ENCODE results near the gene CES5A. TPM values are rescaled to one million over a fixed set of nuclear protein-coding genes. Genes with fewer than 3 reads are reported as not detected.

Gene CES5A
- total RNA-seq, 1 donor from 2014 or later, result not detected

Other genes starting within 250 kb of the CES5A start
- not detected in 2 replicates for gene SLC6A2, start 219.4 kb downstream of the CES5A start, total RNA-seq
- not detected in 2 replicates for gene CES1, start 42.3 kb downstream of the CES5A start, total RNA-seq